Stimulated activated CD8-positive, alpha-beta memory T cell treated with anti-CD3 and anti-CD28 coated beads, Interleukin-7, amount 100 ng/mL, for 1 hour (primary cell): Measurements from ENCODE around the gene GRIN3A.
"Not testable (repeated sequence)": the region's sequence is repeated elsewhere in the genome, so short reads cannot be mapped to it uniquely, and the experiment has no call there.

Source experiments
- DNase-seq, 2 donors: peaks; one replicate each; pipeline ENCODE4 v3.0.0-alpha.2; 2020; ENCODE audit warnings: low read depth in 2 of 2

Gene GRIN3A

DNA sequence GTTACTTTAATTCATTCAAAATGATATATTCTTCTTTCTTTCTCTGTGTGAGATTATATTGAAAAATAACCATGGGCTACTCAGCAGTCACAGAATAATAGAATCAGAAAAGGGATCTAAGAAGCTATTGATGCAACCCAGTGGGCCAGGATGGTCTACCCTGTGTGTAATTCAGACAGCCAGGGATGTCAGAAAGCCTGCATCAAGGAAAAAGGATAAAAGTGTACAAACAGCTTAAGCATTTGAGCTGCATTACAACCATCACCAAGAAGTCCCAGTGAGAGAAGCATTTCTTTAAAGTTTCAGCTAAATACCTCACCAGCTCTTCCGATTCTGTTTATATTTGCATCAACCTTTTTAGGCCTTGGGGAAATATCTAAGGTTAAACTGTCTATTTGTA is 105.8 kb downstream of the GRIN3A start:
- DNase-seq: no peak

DNA sequence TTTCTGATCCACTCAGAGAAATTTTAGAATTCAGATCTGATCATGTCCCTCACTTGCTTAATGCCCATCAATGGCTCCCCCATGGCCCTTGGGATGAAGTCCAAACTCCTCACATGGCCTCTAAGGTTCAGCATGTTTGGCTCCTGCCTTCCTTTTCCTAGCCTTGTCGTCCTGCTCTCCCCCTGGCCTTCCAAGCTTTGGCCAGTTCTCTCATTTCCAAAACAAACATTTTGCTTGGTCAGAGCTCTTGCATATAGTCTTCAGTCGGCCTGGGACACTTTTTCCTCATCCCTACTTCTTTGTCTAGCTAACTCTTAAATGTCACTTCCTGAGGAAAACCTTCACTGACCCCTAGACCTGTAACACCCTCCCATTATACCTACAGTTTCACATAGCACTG is 106.6 kb downstream of the GRIN3A start:
- DNase-seq: no peak

DNA sequence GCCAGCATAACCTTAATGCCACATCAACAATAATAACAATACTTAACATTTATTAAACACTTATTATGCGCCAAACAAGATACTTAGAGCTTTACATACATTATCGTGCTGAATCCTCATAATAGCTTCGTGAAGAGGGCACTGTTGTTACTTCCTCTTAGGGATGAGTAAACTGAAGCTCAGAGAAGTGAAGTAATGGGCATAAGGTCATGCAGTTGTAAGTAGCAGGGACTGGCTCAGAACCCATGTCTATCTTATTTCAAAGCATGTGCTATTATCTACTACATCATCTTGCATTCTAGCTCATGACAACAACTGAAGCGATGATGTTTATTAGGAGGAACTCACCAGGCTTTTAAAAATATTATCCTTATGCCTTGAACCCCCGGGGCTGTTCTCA is 108.8 kb downstream of the GRIN3A start:
- DNase-seq: no peak

DNA sequence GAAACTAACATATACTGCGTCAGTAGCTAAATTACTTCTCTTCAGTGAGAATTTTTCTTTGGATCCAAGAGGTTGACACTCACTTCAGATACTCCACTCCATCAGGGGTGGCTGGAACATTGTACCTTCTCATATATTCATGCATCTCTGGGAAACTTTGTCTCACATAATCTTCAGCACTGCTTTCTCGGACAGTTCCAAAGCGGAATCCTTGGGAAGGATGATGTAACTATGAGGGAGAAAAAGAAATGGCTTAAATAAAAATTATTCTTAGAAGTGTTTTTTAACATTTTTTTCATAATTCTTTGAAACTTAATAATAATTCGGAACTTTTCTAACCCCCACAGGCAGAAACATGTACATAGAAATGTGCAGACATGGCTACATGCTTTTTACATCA is 110.3 kb downstream of the GRIN3A start:
- DNase-seq: no peak

DNA sequence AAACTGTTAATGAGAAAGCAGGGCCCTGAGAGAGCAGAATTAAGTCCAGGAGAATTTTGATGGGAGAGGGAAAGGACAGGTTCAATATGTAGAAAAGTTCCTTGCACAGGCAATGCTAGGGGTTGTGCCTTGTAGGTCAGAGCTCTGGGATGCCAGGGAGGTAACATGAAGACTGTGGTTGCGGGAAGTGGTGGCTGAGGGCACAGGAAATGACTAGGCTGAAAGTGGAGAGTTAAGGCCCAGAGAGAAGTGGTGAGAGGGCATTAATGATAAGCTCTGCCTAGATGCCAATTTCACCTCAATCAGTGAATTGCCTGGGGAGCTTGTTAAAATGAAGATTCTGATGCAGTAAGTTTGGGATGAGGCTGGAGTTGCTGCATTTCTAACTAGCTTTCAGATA is 112.2 kb downstream of the GRIN3A start:
- DNase-seq: no peak

DNA sequence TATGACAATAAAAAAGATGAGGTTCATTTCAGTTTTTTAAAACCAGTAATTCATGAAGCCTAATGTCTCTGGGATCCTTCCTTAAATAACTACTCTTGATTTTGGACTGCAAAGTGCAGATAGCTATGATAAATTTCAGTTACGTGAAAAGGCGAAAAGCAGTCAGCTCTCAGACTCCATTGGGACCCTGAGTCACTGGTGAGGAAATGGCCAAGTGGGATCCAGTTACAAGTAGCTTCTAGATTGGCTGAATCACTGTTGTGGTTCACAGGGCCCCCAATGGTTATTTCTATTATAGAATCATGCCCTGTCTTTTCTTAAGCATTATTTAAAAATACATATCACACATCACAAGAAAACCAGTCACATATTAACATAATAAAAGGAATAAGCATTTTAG is 112.6 kb downstream of the GRIN3A start:
- no peak for DNase-seq

DNA sequence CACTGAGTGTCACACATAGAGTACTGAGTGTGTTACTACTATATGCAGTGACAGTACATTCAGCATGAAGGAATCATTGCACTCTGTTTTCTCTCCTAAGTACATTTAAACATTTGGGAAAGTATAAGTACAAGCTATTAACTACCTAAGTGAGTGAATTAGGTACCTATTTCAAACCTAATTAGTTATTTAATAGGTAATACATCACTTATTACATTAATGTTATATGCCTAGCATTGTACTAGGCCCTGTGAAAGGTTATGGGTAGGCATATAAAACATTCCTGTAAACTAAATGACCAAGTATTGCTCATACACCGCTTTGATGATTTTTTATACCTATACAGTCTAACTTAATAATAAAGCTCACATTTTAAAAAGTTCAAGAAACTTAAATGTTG is 118.0 kb downstream of the GRIN3A start:
- no peak for DNase-seq

DNA sequence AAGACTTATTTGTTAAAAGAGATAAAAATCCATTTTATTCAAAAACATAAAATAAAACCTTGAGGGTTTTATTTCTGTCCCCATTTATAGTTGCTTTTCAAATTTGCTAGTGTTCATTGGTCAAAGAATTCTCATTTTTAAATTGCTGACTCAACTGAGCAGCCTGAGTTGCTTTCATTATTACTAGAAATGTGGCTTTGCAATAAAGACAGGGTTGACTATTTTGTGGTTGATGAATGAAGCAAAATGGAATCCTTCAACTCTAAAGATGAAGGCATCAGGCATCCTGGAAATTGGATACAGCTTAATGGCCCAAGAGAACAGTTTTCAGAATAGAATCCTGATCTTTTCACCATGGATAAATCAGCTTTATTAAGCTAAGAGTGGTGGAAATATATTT is 119.7 kb downstream of the GRIN3A start:
- DNase-seq: no peak

DNA sequence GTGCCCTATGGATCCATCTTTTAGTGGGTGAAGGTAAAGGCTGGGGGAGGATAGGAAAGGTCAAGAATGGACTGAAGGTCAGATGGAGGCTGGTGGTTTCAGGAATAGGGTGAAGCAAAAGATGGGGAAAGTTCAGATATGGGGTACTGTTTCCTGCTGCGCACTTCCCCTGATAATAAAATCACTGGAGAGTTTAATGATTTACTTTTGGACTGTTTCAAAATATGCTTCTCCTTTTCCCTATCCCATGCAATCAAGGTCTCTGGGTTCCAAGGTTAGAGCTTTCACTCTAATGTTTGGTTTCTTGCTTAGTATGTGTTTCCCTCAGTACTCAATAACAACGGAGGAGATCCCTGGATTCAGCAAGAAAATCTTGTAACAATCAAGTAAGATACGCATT is 132.9 kb downstream of the GRIN3A start:
- no peak for DNase-seq

DNA sequence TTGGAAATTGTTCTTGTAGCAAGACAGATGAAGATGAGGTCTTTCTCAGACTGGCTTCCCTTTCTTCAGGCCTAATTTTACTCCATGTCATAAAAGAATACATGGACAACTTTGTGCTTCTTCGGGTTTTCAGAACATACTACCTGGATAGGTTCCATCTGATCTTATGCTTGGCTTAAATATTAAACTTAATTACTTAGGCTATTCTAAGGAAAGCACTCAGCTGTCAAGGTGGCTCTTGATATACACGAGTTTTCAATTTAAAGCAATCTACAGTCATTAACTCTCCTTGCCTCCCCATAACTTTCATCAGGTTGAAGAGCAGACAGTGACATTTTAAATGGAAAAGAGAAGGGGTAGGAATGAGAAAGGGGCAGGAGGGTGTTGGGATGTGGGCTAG is 134.2 kb downstream of the GRIN3A start:
- DNase-seq: no peak

DNA sequence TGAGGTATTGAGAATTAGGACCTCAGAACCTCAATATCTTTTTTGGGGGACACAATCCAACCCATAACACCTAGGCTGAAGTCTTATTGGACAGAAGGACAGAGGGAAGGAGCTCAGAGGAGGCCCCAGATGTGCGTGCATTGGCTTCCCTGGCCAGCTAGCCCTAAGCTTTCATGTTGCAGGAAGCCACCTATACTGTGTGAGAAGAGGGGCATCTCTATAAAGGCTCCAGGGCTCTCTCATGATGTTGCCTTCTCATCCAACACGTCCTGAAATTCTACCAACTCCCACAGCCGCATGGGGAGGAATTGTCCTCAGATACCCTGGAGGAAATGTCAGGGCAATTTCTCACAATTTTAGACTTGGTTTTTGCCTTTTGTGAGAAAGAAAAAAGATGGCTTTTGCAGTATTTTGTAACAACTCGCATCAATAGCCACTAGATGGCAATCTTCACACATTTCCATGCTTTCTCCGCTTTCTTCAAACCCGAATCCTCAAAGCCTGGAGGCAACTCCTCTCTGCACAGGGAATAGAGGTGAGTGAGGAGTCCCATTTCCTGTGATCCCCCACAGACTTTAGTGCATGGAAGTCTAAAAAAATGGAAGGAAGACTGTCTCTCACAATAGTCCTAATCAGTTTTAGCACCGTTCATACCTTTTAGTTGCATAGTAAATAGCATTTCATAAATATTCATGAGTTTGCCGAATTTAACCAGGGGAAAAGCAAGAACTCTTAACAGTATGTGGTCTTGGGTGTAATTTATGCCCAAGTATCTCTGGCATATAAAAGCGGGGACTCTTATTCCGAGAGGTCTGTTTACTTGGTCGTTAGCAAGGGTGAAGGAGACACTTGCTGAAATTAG is 136.3 kb downstream of the GRIN3A start:
- DNase-seq: no peak

DNA sequence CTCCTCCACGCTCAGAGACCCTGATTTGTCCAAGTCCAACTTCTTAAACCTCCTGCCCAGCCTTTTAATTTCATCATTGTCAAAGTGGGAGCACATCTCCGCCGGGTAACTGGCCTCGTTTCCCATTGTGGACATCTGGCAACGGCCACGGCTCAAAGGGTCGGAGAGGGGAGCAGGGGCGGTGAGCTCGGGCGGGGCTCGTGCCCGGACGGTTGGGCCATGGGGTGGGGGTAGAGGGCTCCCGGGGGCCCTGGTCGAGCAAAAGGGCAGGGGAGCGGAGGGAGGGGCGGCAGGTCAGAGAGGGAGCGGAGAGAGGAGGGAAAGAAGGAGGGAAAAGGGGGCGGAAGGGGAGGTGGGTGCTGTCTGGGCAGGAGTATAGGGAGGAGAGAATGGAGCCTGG is 143.7 kb downstream of the GRIN3A start, which contains the start of gene PPP3R2:
Gene PPP3R2 (minus strand): TSS at position 174 of the 400 bp plus-strand sequence. CDS start 48 bp downstream, at position 126.
- no peak for DNase-seq

DNA sequence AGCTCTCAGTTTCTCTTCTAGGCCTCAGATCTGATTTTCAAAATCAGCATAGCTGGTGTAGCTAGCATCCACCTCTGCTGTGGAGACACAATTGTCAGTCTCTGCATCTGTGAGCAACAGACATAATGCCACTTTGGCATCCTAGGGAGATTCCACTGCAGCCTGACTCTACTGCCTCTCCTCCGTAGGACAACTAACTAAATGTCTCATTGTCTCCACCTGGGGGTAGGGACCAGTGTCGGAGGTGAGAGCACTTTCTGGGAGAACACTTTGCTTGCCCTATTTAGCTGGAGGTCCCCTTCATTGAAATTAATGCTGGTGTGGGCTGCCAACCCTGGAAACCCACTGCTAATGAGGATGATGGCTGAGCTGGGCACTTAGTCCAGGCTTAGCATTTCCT is 145.1 kb downstream of the GRIN3A start:
- DNase-seq: no peak

DNA sequence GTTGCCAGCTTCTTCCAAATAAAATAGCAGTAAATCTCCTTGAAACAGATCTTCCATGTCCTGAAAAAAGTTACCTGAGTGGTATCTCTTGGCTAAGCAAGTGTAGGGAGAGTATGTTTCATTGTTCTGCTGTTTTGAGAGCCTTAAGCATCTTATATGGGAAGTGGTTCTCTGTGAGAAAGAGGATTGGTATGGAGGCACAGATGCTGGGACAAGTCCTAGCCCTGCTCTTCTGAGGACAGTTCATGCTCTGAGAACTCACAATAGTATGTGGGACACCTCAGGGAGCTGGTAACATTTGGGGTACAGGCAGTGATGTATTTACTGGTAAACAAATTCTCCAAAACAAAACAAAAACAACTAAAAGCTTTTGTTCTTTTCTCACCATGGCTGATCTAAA is 145.7 kb downstream of the GRIN3A start:
- no peak for DNase-seq

DNA sequence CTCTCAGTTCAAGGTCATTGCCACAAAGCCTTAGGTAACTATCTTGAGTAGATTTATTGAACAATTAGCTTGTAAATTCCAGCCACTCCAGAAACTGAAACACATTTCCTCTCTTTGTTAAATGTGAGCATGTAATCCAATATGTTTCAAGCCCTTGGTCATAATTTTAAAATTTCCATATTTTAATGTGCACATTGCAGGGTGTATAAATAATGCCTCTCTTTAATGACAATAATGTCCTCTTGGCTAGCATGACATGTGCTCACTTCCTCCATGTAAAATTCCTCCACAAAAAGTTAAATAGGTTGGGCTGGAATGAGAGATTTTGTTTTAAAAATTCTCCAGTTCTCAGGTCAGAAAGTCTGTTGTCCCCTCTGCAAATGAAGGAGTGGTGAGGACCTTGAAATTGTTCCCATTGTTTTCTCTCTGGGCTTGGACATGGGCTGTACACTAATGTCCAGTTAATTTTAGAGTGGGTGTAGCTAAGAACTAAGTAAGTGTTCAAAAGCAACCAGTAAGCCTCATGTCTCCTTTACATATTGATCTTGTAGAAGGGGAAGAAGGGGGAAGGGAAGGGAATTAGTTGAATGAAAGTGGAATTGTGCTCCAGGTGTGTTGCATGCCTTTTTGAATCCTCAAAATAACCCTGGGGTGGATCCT is 146.5 kb downstream of the GRIN3A start:
- no peak for DNase-seq

DNA sequence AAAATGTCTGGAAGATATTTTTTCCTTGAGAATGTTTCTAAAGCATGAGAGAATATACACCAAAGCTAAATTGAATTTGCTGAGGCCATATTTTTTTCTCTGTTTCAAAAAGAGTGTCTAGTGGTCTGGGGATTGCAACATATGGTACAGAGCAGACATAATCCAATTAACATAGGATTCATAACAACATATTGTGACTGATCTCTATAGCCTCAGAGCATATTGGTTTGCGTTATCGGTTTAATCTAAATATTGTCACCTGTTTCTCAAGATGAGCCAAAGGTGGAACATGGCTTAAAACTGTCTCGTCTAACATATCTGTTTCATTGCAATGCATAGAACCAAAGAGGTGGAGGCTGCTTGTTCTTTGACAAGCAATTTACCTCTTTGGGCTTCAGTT is 147.5 kb downstream of the GRIN3A start:
- DNase-seq: no peak

DNA sequence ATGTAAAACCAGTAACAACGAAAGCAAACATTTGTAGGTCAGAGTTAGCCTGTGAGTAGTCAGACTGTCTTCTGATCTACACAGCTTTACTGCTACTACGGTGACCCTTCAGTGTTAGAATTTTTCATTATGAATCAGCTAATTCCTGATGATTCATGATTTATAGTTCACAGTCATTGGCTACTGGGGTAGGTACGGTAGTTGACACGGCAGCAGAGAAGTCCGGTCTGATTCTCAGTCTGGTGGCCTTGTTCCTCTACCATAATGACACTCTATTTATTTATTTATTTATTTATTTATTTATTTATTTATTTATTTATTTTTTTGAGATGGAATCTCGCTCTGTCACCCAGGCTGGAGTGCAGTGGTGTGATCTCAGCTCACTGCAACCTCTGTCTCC is 148.4 kb downstream of the GRIN3A start:
- DNase-seq: not testable (repeated sequence)

DNA sequence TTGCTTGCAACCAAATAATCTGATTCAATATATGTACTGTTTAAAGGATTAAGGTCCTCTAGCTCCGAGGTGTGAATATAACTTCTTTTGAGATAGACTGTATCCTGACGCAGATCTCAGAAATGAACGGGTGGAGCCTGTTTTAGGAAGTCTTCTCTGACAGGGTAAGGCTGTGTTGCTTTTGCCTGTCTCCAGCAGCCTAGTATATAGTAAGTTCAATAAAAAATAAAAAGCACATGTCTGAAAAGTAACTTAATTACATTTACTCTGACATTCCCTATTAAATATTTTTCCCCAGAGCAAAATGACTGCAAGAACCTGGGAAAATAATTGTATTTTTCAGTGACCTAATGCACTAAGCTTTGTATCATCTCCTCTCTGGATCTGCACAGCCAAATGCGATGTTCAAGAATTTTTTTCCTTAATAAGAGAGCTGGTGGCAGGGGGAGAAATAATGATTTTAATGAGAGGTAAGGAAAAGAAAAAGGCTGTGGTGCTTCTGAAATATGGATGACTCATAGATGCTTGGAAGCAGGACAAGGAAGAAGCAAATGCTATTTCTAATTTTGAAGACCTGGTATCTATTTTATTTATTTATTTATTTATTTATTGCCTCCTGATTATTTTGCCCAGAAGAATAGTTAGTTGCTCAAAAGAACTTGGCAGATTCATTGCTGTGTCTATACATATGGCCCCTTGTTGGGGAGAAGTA is 151.0 kb downstream of the GRIN3A start:
- no peak for DNase-seq

DNA sequence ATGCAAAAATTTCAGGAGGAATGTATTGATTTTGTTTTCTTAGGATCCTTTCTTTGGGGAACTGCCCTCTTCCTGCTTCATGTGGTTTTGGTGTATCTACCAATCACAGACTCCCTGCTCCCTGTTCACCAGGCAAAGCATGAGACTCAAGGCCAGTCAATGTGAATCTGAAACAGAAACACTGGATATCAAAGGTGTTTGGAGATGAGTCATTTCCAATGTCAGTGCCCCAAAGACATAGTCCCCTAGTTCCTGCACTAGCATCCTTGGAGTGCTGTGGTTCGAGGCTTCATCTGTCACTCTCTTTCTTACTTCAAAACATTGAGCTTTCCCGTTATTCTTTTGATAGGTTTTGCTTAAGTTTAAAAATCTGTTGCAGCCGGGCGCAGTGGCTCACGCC is 151.8 kb downstream of the GRIN3A start:
- DNase-seq: no peak

DNA sequence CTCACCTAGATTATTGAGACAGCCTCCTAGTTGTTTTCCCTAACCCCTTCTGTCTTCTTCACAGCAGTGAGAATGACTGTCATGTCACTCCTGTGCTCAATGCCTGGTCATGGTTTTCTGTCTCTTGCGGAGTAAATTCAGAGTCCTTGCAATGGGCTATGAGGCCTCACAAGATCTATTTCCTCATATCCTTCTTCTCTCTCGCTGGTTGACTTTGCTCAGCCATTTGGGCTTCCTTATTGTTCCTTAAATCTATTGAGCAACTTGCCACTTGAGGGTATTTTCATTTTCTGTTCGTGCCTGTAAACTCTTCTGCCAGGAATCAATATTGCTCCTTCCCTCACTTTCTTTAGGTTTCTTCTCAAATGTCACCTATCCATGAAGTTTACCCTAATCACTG is 152.7 kb downstream of the GRIN3A start:
- DNase-seq: no peak

DNA sequence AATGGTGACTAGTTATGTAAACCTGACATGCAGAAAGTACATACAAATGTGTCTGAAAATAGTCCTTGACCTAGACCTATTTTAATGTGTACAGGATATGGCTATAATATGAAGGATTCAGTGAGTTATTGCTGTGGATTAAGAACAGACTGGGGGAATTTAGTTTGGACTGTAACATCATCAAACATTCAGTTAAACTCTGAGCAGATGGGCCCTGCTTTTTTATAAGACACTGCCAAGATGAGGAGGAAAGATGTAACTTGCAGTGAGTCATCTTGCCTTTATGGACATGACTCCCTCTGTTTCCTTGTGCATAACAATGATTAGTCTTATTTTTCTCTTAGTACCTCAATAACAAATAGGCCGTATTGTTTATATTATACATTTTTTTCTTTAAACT is 155.9 kb downstream of the GRIN3A start:
- no peak for DNase-seq

DNA sequence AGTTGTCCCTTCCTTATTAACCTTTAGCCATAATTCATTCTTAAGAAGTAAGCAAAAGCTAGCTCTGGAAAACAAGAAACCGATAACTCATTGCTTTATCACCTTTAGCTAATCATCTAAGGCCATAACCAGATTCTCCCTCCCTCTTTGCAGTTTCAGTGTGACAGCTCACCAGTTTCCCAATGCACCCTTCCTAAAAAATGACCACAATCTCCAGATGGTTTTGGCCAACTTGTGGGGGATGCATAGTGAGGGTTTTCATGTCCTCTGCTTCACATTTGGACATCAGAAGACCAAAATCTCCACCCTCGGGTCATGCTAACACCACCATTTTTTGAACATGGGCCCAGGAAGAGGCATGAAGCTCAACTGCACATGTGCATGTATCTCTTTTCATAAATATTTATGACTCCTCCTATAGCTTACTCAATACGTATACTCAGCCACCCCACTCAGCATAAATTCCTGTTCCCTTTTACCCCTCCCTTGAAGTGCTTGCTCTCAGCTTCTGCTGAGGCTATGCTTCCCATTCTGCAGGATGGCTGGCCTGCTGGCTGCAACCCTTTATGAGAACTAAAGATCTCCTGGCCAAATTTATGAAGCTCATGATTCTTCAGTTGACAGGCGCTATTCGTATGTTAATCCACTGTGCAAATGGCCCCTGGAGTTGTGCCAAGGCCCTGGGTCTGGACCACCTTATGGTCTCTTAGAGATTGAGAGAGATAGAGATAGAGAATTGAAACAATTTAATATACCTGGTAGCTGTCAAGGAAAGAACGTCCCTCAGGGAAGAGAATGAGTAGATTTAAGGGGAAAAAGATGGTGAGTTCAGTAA is 158.5 kb downstream of the GRIN3A start:
- no peak for DNase-seq
